Chondrocyte (in vitro differentiated cells): ENCODE results near the gene CHMP3. TPM values are rescaled to one million over a fixed set of nuclear protein-coding genes. Genes with fewer than 3 reads are reported as not detected.
"Not testable (repeated sequence)": the region's sequence is repeated elsewhere in the genome, so short reads cannot be mapped to it uniquely, and the experiment has no call there.

Experiments used
- DNase-seq: peaks from one replicate; pipeline ENCODE4 v3.0.0; 2021; ENCODE audit warnings: mixed read lengths, low spot score
- H3K27ac Mint-ChIP-seq: one replicate; pipeline ENCODE4 v1.8.0; 2021; ENCODE audit warnings: mild to moderate bottlenecking, moderate library complexity, mixed read lengths; ENCODE audit not compliant: unreplicated experiment
- H3K27me3 Mint-ChIP-seq: 2 replicates; pipeline ENCODE4 v1.8.0; 2021; ENCODE audit warnings: low read depth, mixed read lengths
- H3K36me3 Mint-ChIP-seq: 2 replicates; pipeline ENCODE4 v1.8.0; 2021; ENCODE audit warnings: low read depth, mixed read lengths
- H3K4me1 Mint-ChIP-seq: 2 replicates; pipeline ENCODE4 v1.8.0; 2021; ENCODE audit warnings: low read depth, mild to moderate bottlenecking, mixed read lengths
- H3K4me3 Mint-ChIP-seq: one replicate; pipeline ENCODE4 v1.8.0; 2021; ENCODE audit warnings: mild to moderate bottlenecking, moderate library complexity, mixed read lengths; ENCODE audit not compliant: unreplicated experiment
- H3K9me3 Mint-ChIP-seq: 2 replicates; pipeline ENCODE4 v1.8.0; 2021; ENCODE audit warnings: low read depth, mixed read lengths
- total RNA-seq: library from RNA; stranded (reverse); gene quantifications from 3 replicates; pipeline ENCODE4 v1.2.1, GENCODE V29; 2021
- TF ChIP-seq, protein P1 (sequence below): fragments of 200-600 bp; sonication (generic); IDR thresholded peaks from 2 replicates; pipeline ENCODE4 v1.5.0; 2021; ENCODE audit warnings: antibody characterized with exemption, mild to moderate bottlenecking, moderate library complexity

CHMP3 gene
- total RNA-seq, 1 donor from 2014 or later = 106 TPM

DNA sequence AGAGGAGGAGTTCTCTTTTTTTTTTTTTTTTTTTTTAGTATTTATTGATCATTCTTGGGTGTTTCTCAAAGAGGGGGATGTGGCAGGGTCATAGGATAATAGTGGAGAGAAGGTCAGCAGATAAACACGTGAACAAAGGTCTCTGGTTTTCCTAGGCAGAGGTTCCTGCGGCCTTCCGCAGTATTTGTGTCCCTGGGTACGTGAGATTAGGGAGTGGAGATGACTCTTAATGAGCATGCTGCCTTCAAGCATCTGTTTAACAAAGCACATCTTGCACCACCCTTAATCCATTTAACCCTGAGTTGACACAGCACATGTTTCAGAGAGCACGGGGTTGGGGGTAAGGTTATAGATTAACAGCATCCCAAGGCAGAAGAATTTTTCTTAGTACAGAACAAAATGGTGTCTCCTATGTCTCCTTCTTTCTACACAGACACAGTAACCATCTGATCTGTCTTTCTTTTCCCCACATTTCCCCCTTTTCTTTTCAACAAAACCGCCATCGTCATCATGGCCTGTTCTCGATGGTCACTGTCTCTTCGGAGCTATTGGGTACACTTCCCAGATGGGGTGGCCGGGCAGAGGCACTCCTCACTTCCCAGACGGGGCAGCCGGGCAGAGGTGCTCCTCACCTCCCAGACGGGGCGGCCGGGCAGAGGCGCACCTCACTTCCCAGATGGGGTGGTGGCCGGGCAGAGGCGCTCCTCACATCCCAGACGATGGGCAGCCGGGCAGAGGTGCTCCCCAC is 14.9 kb downstream of the CHMP3 start:
- peaks cover 16% of the 10 kb centered on the region for H3K36me3 Mint-ChIP-seq

GRCh38 chr2:86545296-86545924 is 17.8 kb downstream of the CHMP3 start:
- H3K9me3 Mint-ChIP-seq, DNase-seq, H3K27ac Mint-ChIP-seq, H3K27me3 Mint-ChIP-seq, H3K4me1 Mint-ChIP-seq, H3K4me3 Mint-ChIP-seq: not testable (repeated sequence)
- H3K36me3 Mint-ChIP-seq = peaks cover 16% of the 10 kb centered on the region

More for the DNA sequence above, 14.9 kb downstream of the CHMP3 start:
- DNase-seq, H3K9me3 Mint-ChIP-seq, H3K27me3 Mint-ChIP-seq, H3K4me3 Mint-ChIP-seq, H3K4me1 Mint-ChIP-seq, H3K27ac Mint-ChIP-seq: not testable (repeated sequence)

DNA sequence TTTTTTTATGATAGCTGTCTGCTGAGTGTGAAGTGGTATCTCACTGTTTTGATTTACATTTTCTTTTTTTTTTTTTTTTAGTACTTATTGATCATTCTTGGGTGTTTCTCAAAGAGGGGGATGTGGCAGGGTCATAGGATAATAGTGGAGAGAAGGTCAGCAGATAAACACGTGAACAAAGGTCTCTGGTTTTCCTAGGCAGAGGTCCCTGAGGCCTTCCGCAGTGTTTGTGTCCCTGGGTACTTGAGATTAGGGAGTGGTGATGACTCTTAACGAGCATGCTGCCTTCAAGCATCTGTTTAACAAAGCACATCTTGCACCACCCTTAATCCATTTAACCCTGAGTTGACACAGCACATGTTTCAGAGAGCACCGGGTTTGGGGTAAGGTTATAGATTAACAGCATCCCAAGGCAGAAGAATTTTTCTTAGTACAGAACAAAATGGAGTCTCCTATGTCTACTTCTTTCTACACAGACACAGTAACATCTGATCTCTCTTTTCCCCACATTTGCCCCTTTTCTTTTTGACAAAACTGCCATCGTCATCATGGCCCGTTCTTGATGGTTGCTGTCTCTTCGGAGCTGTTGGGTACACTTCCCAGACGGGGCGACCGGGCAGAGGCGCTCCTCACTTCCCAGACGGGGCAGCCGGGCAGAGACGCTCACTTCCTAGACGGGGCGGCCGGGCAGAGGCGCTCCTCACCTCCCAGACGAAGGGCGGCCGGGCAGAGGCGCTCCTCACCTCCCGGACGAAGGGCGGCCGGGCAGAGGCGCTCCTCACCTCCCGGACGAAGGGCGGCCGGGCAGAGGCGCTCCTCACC is 18.8 kb downstream of the CHMP3 start:
- H3K27ac Mint-ChIP-seq, H3K27me3 Mint-ChIP-seq, DNase-seq, H3K4me1 Mint-ChIP-seq, H3K9me3 Mint-ChIP-seq, H3K4me3 Mint-ChIP-seq: not testable (repeated sequence)
- peaks cover 19% of the 10 kb centered on the region for H3K36me3 Mint-ChIP-seq

GRCh38 chr2:86543793-86544192 is 19.4 kb downstream of the CHMP3 start:
- no peaks in the 10 kb centered on the region for H3K27me3 Mint-ChIP-seq
- no peak overlapping the region for H3K4me3 Mint-ChIP-seq
- DNase-seq = no peak
- peaks cover 9% of the 10 kb centered on the region for H3K9me3 Mint-ChIP-seq
- TF ChIP-seq, protein P1, sequence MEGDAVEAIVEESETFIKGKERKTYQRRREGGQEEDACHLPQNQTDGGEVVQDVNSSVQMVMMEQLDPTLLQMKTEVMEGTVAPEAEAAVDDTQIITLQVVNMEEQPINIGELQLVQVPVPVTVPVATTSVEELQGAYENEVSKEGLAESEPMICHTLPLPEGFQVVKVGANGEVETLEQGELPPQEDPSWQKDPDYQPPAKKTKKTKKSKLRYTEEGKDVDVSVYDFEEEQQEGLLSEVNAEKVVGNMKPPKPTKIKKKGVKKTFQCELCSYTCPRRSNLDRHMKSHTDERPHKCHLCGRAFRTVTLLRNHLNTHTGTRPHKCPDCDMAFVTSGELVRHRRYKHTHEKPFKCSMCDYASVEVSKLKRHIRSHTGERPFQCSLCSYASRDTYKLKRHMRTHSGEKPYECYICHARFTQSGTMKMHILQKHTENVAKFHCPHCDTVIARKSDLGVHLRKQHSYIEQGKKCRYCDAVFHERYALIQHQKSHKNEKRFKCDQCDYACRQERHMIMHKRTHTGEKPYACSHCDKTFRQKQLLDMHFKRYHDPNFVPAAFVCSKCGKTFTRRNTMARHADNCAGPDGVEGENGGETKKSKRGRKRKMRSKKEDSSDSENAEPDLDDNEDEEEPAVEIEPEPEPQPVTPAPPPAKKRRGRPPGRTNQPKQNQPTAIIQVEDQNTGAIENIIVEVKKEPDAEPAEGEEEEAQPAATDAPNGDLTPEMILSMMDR = no peak
- no peaks in the 10 kb centered on the region for H3K4me1 Mint-ChIP-seq
- peaks cover 19% of the 10 kb centered on the region for H3K36me3 Mint-ChIP-seq
- H3K27ac Mint-ChIP-seq = no peak overlapping the region

DNA sequence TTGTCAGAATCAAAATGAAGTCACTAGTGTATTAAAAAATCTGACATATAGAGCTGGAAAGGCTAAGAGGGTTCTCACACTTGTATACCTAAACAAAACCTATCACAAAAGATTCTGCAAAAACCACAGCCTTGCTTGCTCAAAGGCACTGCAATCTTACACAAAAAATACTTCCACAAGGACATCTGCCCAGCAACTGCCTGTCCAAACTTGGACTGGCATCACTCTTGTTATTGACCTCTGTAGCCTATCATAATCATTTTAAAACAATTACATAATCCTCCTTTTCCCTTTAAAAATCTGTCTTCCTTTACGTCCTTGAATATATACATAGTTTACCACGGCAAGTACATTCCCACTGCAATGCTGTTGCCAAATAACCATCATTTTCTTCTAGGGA is 19.9 kb downstream of the CHMP3 start:
- no peaks in the 10 kb centered on the region for H3K4me1 Mint-ChIP-seq
- H3K4me3 Mint-ChIP-seq = no peak overlapping the region
- no peak overlapping the region for H3K27ac Mint-ChIP-seq
- peaks cover 16% of the 10 kb centered on the region for H3K36me3 Mint-ChIP-seq
- H3K9me3 Mint-ChIP-seq = peaks cover 9% of the 10 kb centered on the region
- TF ChIP-seq, protein P1 = no peak
- no peaks in the 10 kb centered on the region for H3K27me3 Mint-ChIP-seq
- no peak for DNase-seq

DNA sequence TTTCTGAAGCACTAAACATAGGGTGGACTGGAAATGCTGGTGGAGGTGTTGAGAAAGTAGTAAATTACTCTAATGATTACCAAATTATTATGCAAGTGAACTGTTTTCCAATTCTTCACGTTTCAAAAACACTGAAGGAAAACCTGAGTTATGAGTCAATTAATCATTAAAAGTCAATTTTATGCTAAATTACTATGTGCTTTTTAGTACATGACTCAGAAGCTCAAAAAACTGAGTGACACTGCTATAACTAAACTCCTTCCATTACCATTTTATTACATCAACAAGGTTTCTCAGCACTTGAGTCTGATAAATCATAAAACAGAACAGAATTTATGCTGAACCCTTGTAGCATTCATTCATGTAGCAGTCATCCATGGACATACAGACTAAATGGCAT is 20.4 kb downstream of the CHMP3 start:
- Mint-ChIP-seq H3K27me3 (no peaks in the 10 kb centered on the region), H3K27ac (no peak overlapping the region), H3K9me3 (peaks cover 5% of the 10 kb centered on the region), H3K4me1 (no peaks in the 10 kb centered on the region), H3K4me3 (no peak overlapping the region), H3K36me3 (peaks cover 12% of the 10 kb centered on the region)
- TF ChIP-seq, protein P1 = no peak
- DNase-seq = no peak
